ENCODE results near the gene MEIKIN.
"Not testable (repeated sequence)": the region's sequence is repeated elsewhere in the genome, so short reads cannot be mapped to it uniquely, and the experiment has no call there.

Gene MEIKIN

DNA sequence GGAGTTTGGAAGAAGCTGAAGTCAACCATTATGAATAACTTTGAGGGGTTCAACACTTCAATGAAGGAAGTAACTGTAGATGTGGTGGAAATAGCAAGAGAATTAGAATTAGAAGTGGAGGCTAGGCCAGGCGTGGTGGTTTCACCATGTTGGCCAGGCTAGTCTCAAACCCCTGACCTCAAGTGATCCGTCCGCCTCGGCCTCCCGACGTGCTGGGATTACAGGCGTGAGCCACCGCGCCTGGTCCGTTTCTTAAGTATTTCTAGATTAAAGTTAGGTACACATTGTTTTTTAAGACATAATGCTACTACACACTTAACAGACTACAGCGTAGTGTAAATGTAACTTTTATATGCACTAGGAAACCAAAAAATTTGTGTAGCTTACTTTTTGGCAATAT, 162.7 kb downstream of the MEIKIN start:
- no peak overlapping the region for H3K27ac ChIP-seq
- TF ChIP-seq ZFX (IDR thresholded peaks at IDR 0.05), result no peak

DNA sequence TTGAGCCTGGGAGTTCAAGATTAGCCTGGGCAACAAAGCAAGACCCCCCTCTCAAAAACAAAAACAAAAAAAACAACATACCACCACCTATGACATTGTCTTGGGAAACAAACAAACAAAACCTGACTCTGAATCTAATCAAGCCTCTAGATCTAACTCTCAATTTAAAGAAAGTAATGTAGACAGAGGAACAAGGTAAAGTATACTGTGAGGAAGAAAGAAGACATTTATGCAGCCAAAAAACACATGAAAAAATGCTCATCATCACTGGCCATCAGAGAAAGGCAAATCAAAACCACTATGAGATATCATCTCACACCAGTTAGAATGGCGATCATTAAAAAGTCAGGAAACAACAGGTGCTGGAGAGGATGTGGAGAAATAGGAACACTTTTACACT, 167.3 kb downstream of the MEIKIN start:
- not testable (repeated sequence) for H3K27ac ChIP-seq

DNA sequence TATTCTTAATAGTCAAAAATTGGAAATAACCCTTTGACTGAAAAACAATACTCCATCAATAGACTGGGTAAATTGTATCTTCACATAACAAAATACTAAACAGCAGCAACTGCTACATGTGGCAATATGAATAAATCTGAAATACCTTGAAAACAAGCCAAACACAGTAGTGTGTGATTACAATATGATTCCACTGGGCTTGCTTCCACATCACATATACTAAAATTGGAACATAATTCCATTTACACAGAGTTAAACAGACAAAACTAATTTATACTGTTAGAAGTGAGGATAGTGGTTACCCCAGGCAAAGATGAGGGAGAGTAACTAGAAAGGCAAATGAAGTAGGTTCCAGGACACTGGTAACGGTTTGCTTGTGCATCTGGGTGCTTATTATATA, 169.0 kb downstream of the MEIKIN start:
- TF ChIP-seq, protein P1, sequence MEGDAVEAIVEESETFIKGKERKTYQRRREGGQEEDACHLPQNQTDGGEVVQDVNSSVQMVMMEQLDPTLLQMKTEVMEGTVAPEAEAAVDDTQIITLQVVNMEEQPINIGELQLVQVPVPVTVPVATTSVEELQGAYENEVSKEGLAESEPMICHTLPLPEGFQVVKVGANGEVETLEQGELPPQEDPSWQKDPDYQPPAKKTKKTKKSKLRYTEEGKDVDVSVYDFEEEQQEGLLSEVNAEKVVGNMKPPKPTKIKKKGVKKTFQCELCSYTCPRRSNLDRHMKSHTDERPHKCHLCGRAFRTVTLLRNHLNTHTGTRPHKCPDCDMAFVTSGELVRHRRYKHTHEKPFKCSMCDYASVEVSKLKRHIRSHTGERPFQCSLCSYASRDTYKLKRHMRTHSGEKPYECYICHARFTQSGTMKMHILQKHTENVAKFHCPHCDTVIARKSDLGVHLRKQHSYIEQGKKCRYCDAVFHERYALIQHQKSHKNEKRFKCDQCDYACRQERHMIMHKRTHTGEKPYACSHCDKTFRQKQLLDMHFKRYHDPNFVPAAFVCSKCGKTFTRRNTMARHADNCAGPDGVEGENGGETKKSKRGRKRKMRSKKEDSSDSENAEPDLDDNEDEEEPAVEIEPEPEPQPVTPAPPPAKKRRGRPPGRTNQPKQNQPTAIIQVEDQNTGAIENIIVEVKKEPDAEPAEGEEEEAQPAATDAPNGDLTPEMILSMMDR (conservative IDR thresholded peaks at IDR 0.05), result no peak
- no peak for TF ChIP-seq ZFX (IDR thresholded peaks at IDR 0.05)
- H3K27ac ChIP-seq, result no peak overlapping the region

DNA sequence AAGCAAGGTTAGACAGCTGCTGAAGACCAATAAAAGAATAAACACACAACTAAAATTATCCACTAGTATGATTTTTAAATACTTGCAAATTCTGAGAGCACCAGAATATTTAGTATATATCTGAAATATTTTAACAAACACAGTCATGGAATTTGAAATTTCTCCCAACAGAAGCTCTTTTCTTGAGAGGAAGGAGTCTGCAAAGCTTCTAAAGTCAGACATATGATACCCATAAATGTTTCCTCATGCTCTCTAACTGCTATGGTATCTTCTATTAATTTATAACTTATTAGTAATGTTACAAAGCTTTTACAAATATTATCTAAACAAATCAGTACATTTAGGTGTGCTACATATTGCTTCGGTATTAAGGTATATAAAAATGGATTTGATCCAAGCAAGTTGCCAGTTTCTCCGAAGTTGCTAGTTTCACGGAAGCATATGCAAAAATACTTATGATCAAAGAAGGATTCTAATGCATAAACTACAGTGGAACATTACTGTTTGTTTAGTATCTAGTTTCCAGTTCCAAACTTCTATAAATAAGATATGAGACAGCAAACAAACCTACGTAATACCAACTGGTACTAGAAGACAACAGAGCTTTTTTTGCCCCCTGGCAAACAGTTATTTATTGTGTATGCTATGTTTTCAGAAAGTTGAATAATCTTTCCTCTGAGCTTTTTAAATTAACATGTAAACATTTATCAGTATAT, 170.7 kb downstream of the MEIKIN start:
- TF ChIP-seq, protein P1 (conservative IDR thresholded peaks at IDR 0.05), result no peak
- no peak for TF ChIP-seq ZFX (IDR thresholded peaks at IDR 0.05)
- no peak overlapping the region for H3K27ac ChIP-seq

DNA sequence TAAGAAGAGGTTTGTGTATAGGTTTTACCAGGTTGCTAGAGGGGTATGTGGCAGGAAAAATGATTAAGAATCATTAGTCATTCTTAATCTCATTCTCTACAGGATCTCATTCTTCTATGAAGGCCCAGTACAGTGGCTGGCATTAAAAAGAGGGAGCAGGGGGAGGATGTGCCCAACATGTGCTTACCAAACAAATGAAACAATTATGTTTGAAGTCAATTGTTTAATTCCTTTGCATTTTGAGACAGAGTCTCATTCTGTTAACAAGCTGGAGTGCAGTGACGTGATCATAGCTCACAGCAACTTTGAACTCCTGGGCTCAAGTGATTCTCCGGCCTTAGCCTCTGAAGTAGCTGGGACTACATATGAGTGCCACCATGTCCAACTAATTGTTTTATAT, 171.7 kb downstream of the MEIKIN start:
- H3K27ac ChIP-seq, result peak overlapping the region; percentile 68; the same call in 1 of the 2 replicates
- TF ChIP-seq, protein P1 (conservative IDR thresholded peaks at IDR 0.05), result no peak
- TF ChIP-seq ZFX (IDR thresholded peaks at IDR 0.05), result no peak

DNA sequence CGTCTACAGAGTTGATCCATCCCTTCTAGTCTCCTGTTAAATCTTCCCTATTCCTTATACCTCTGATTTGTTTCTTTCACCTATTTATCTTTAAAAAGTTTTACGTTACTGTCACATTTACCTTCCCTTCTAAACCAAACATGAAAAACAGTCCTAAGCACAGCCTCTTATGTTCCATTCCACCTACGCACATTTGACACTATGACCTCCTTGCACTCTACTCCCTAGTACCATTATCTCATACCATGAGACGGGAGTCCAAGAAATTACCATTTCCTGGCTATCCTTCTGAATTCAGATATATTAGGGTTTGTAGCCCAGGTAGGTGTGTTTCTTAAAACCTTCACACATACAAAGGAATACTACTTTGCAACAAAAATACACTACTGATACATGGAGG, 173.8 kb downstream of the MEIKIN start:
- TF ChIP-seq, protein P1 (conservative IDR thresholded peaks at IDR 0.05), result no peak
- no peak for TF ChIP-seq ZFX (IDR thresholded peaks at IDR 0.05)

DNA sequence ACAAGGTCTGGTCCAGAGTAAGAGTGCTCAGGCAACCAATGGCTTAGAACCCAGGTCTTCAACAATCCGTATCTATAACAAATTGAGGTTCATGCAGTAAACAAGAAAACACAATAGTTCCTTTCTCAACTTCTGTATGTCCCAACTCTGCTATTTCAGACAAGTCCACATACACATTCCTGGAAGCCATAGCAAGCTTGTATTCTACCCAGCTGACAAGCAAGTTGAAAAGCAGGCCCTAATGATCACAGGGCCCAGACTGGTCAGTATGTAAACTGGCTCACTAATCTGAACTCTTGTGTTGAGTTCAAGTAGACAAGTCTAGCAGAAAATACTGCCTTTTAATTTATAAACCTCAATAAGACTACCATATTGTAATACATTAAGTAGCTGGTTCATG, 175.5 kb downstream of the MEIKIN start:
- H3K27ac ChIP-seq, result no peak overlapping the region
- TF ChIP-seq ZFX (IDR thresholded peaks at IDR 0.05), result no peak
- TF ChIP-seq, protein P1 (conservative IDR thresholded peaks at IDR 0.05), result no peak

More for the DNA sequence above, 173.8 kb downstream of the MEIKIN start:
- H3K27ac ChIP-seq, result no peak overlapping the region

DNA sequence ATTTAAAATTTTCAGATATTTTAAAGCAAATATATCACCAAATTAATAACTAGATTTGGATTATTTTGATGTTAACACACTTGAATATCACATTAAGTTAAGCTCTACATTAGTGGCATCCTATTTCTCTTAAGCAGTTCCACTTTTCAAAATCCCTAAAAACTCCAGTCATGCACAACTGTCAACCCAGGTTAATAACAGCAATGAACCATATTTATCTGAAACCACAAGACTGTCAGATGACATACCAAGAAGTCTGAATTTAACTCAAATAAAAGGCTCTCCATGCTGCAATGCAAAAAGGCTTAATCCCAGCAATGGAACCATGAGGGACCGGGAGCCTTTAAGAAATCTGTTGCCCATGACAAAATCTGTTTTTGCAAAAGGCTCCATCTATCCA, 176.1 kb downstream of the MEIKIN start:
- no peak for TF ChIP-seq ZFX (IDR thresholded peaks at IDR 0.05)
- TF ChIP-seq, protein P1 (conservative IDR thresholded peaks at IDR 0.05), result no peak
- H3K27ac ChIP-seq, result no peak overlapping the region
